Neural crest cell (in vitro differentiated cells): ENCODE data around the gene EXOC6B. TPM values are rescaled to one million over a fixed set of nuclear protein-coding genes. Genes with fewer than 3 reads are reported as not detected.

Experiments
- DNase-seq: peaks from one replicate; pipeline ENCODE4 v3.0.0; 2021; ENCODE audit warnings: low read depth, mixed read lengths, low spot score
- H3K27ac Mint-ChIP-seq: one replicate; pipeline ENCODE4 v1.8.0; 2021; ENCODE audit warnings: mild to moderate bottlenecking, mixed read lengths; ENCODE audit not compliant: unreplicated experiment
- H3K27me3 Mint-ChIP-seq: 2 replicates; pipeline ENCODE4 v1.8.0; 2021; ENCODE audit warnings: low read depth, mild to moderate bottlenecking, mixed read lengths
- H3K36me3 Mint-ChIP-seq: 2 replicates; pipeline ENCODE4 v1.8.0; 2021; ENCODE audit warnings: low read depth, mild to moderate bottlenecking, mixed read lengths
- H3K4me1 Mint-ChIP-seq: 2 replicates; pipeline ENCODE4 v1.8.0; 2021; ENCODE audit warnings: mixed read lengths
- H3K4me3 Mint-ChIP-seq: one replicate; pipeline ENCODE4 v1.8.0; 2021; ENCODE audit warnings: mild to moderate bottlenecking, mixed read lengths
- H3K9me3 Mint-ChIP-seq: 2 replicates; pipeline ENCODE4 v1.8.0; 2021; ENCODE audit warnings: mixed read lengths
- CTCF ChIP-seq: fragments of 200-600 bp; sonication (generic); conservative IDR thresholded peaks from 2 replicates; pipeline ENCODE4 v1.5.0; 2021; ENCODE audit warnings: antibody characterized with exemption, mild to moderate bottlenecking
- total RNA-seq: library from RNA; stranded (reverse); gene quantifications from 2 replicates; pipeline ENCODE4 v1.2.1, GENCODE V29; 2021

Gene EXOC6B
- total RNA-seq, 1 donor from 2014 or later: 28.2 TPM

GRCh38 chr2:72273384-72273783 is 552.4 kb downstream of the EXOC6B start:
- no peak for DNase-seq
- TF ChIP-seq CTCF: no peak
- no peak overlapping the region for H3K27ac Mint-ChIP-seq
- H3K4me1 Mint-ChIP-seq: no peaks in the 10 kb centered on the region
- H3K9me3 Mint-ChIP-seq: no peaks in the 10 kb centered on the region
- peaks cover 2% of the 10 kb centered on the region for H3K36me3 Mint-ChIP-seq
- H3K4me3 Mint-ChIP-seq: no peak overlapping the region
- no peaks in the 10 kb centered on the region for H3K27me3 Mint-ChIP-seq

- Mint-ChIP-seq H3K27me3 (no peaks in the 10 kb centered on the region), H3K4me1 (no peaks in the 10 kb centered on the region), H3K9me3 (no peaks in the 10 kb centered on the region), H3K4me3 (no peak overlapping the region), H3K27ac (no peak overlapping the region), H3K36me3 (peaks cover 2% of the 10 kb centered on the region)
- no peak for DNase-seq
- TF ChIP-seq CTCF: no peak
Observed at GRCh38 chr2:72271766-72272641, 553.8 kb downstream of the EXOC6B start.

GRCh38 chr2:72271276-72271614 is 554.6 kb downstream of the EXOC6B start:
- TF ChIP-seq CTCF: no peak
- Mint-ChIP-seq H3K4me1 (no peaks in the 10 kb centered on the region), H3K27ac (no peak overlapping the region), H3K27me3 (no peaks in the 10 kb centered on the region), H3K4me3 (no peak overlapping the region), H3K9me3 (no peaks in the 10 kb centered on the region), H3K36me3 (peaks cover 2% of the 10 kb centered on the region)
- no peak for DNase-seq

GRCh38 chr2:72270556-72271275 is 555.1 kb downstream of the EXOC6B start:
- Mint-ChIP-seq H3K4me3 (no peak overlapping the region), H3K27ac (no peak overlapping the region), H3K4me1 (no peaks in the 10 kb centered on the region), H3K36me3 (peaks cover 2% of the 10 kb centered on the region), H3K27me3 (no peaks in the 10 kb centered on the region), H3K9me3 (no peaks in the 10 kb centered on the region)
- TF ChIP-seq CTCF: no peak
- DNase-seq: no peak

- Mint-ChIP-seq H3K36me3 (peaks cover 2% of the 10 kb centered on the region), H3K4me1 (peaks cover 10% of the 10 kb centered on the region), H3K27me3 (no peaks in the 10 kb centered on the region), H3K4me3 (no peak overlapping the region), H3K9me3 (no peaks in the 10 kb centered on the region), H3K27ac (no peak overlapping the region)
- DNase-seq: no peak
- TF ChIP-seq CTCF: no peak
Observed at GRCh38 chr2:72263776-72264060, 562.1 kb downstream of the EXOC6B start.
